ENCODE data around the gene TP53I3.

Gene TP53I3

DNA sequence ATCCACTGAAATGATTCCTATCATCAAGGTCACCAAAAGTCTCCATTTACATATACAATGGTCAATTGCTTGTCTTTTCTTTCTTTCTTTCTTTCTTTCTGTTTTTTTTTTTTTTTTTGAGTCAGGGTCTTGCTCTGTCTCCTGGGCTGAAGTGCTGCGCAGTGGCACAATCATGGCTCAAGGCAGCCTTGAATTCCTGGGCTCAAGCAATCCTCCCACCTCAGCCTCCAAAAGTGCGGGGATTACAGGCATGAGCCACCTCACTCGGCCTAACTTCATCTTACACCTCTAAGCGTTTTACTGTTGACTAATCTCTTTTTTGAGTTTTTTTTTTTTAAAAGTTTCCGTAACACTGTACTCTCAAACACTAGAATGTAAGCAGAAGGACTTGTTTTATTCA lies 9.4 kb downstream of the TP53I3 start:
- Histone ChIP-seq H3K18ac (ENCODE audit: low read length) (no peak overlapping the region), H3K4me1 (ENCODE audit: control insufficient read depth in 2 of 2, insufficient read depth in 1 of 2, low read depth in 1 of 2, low read length in 2 of 2) (peaks cover 2 to 6% of the 10 kb centered on the region in 2 donors), H2BK5ac (ENCODE audit: low read length) (no peak overlapping the region), H3K79me1 (ENCODE audit: low read depth, low read length) (no peaks in the 10 kb centered on the region), H3K9me3 (replicated peaks in 1 of 2; ENCODE audit: control insufficient read depth in 2 of 2, insufficient read depth in 1 of 2, low read depth in 1 of 2, low read length in 2 of 2) (no peaks in the 10 kb centered on the region), H3K23ac (ENCODE audit: low read depth, low read length, poor library complexity) (no peak overlapping the region), H3K27me3 (ENCODE audit: control insufficient read depth in 3 of 3, insufficient read depth in 3 of 3, low read depth in 1 of 3, low read length in 3 of 3) (no peaks in the 10 kb centered on the region), H2AK5ac (ENCODE audit: low read depth, low read length) (no peak overlapping the region), H2AFZ (ENCODE audit: low read length) (no peak overlapping the region), H2BK15ac (ENCODE audit: low read length) (no peak overlapping the region), H2BK12ac (ENCODE audit: low read length) (no peak overlapping the region), H3K4me2 (ENCODE audit: insufficient read depth, low read length, poor library complexity, severe bottlenecking) (peak overlapping the region; percentile 11), H4K8ac (ENCODE audit: low read depth, low read length) (no peak overlapping the region), H4K91ac (ENCODE audit: low read depth, low read length, poor library complexity) (no peak overlapping the region), H3K4me3 (ENCODE audit: low read length in 2 of 2) (peak overlapping the region in 1 of 2 donors; percentile 83), H3K27ac (replicated peaks; ENCODE audit: low read length) (no peak overlapping the region), H2BK120ac (ENCODE audit: low read depth, low read length) (no peak overlapping the region), H3K4ac (ENCODE audit: low read length) (no peak overlapping the region), H3K36me3 (replicated peaks in 1 of 2; ENCODE audit: control insufficient read depth in 2 of 2, insufficient read depth in 2 of 2, low read length in 2 of 2) (peaks cover under 1 to 71% of the 10 kb centered on the region in 2 donors), H3K14ac (ENCODE audit: low read length) (no peak overlapping the region), H3K9ac (ENCODE audit: low read depth, low read length, poor library complexity) (no peak overlapping the region)
- DNase-seq (ENCODE audit: low spot score), result no peak
- WGBS, 2 donors (ENCODE audit: extremely low coverage in 2 of 2, insufficient read length in 2 of 2, insufficient replicate concordance in 1 of 2), result no CpG with 5 or more reads among the region's 5 CpGs

- peaks cover 7 to 72% of the 10 kb centered on the region in 2 donors for H3K36me3 ChIP-seq (replicated peaks in 1 of 2; ENCODE audit: control insufficient read depth in 2 of 2, insufficient read depth in 2 of 2, low read length in 2 of 2)
- H2AK5ac ChIP-seq (ENCODE audit: low read depth, low read length), result no peak overlapping the region
- H4K8ac ChIP-seq (ENCODE audit: low read depth, low read length), result no peak overlapping the region
- WGBS, 2 donors (ENCODE audit: extremely low coverage in 2 of 2, insufficient read length in 2 of 2, insufficient replicate concordance in 1 of 2), result no CpG with 5 or more reads among the region's 6 CpGs
- no peaks in the 10 kb centered on the region for H3K9me3 ChIP-seq (replicated peaks in 1 of 2; ENCODE audit: control insufficient read depth in 2 of 2, insufficient read depth in 1 of 2, low read depth in 1 of 2, low read length in 2 of 2)
- H3K4me1 ChIP-seq (ENCODE audit: control insufficient read depth in 2 of 2, insufficient read depth in 1 of 2, low read depth in 1 of 2, low read length in 2 of 2), result peaks cover 2 to 6% of the 10 kb centered on the region in 2 donors
- no peak overlapping the region for H3K14ac ChIP-seq (ENCODE audit: low read length)
- H3K79me1 ChIP-seq (ENCODE audit: low read depth, low read length), result no peaks in the 10 kb centered on the region
- no peak overlapping the region for H2BK5ac ChIP-seq (ENCODE audit: low read length)
- no peak overlapping the region for H2BK120ac ChIP-seq (ENCODE audit: low read depth, low read length)
- no peak overlapping the region for H3K4me3 ChIP-seq (ENCODE audit: low read length in 2 of 2)
- H2AFZ ChIP-seq (ENCODE audit: low read length), result no peak overlapping the region
- H3K18ac ChIP-seq (ENCODE audit: low read length), result no peak overlapping the region
- H3K27ac ChIP-seq (replicated peaks; ENCODE audit: low read length), result no peak overlapping the region
- H2BK15ac ChIP-seq (ENCODE audit: low read length), result no peak overlapping the region
- H3K9ac ChIP-seq (ENCODE audit: low read depth, low read length, poor library complexity), result no peak overlapping the region
- H3K4ac ChIP-seq (ENCODE audit: low read length), result no peak overlapping the region
- no peaks in the 10 kb centered on the region for H3K27me3 ChIP-seq (ENCODE audit: control insufficient read depth in 3 of 3, insufficient read depth in 3 of 3, low read depth in 1 of 3, low read length in 3 of 3)
- no peak for DNase-seq (ENCODE audit: low spot score)
- H3K4me2 ChIP-seq (ENCODE audit: insufficient read depth, low read length, poor library complexity, severe bottlenecking), result no peak overlapping the region
- no peak overlapping the region for H2BK12ac ChIP-seq (ENCODE audit: low read length)
- no peak overlapping the region for H4K91ac ChIP-seq (ENCODE audit: low read depth, low read length, poor library complexity)
- H3K23ac ChIP-seq (ENCODE audit: low read depth, low read length, poor library complexity), result no peak overlapping the region
Observed at GRCh38 chr2:24073816-24074215, 10.8 kb downstream of the TP53I3 start.

GRCh38 chr2:24072259-24072658 lies 12.4 kb downstream of the TP53I3 start:
- no peak overlapping the region for H2AFZ ChIP-seq (ENCODE audit: low read length)
- H3K36me3 ChIP-seq (replicated peaks in 1 of 2; ENCODE audit: control insufficient read depth in 2 of 2, insufficient read depth in 2 of 2, low read length in 2 of 2), result peaks cover 9 to 74% of the 10 kb centered on the region in 2 donors
- H3K23ac ChIP-seq (ENCODE audit: low read depth, low read length, poor library complexity), result no peak overlapping the region
- H3K4me1 ChIP-seq (ENCODE audit: control insufficient read depth in 2 of 2, insufficient read depth in 1 of 2, low read depth in 1 of 2, low read length in 2 of 2), result peaks cover 2 to 6% of the 10 kb centered on the region in 2 donors
- no peak for DNase-seq (ENCODE audit: low spot score)
- H3K4me2 ChIP-seq (ENCODE audit: insufficient read depth, low read length, poor library complexity, severe bottlenecking), result no peak overlapping the region
- H3K4me3 ChIP-seq (ENCODE audit: low read length in 2 of 2), result no peak overlapping the region
- H2BK5ac ChIP-seq (ENCODE audit: low read length), result no peak overlapping the region
- no peak overlapping the region for H3K14ac ChIP-seq (ENCODE audit: low read length)
- H3K9me3 ChIP-seq (replicated peaks in 1 of 2; ENCODE audit: control insufficient read depth in 2 of 2, insufficient read depth in 1 of 2, low read depth in 1 of 2, low read length in 2 of 2), result no peaks in the 10 kb centered on the region
- H3K27me3 ChIP-seq (ENCODE audit: control insufficient read depth in 3 of 3, insufficient read depth in 3 of 3, low read depth in 1 of 3, low read length in 3 of 3), result no peaks in the 10 kb centered on the region
- no peak overlapping the region for H2BK15ac ChIP-seq (ENCODE audit: low read length)
- no peaks in the 10 kb centered on the region for H3K79me1 ChIP-seq (ENCODE audit: low read depth, low read length)
- no peak overlapping the region for H3K27ac ChIP-seq (replicated peaks; ENCODE audit: low read length)
- H4K91ac ChIP-seq (ENCODE audit: low read depth, low read length, poor library complexity), result no peak overlapping the region
- H3K9ac ChIP-seq (ENCODE audit: low read depth, low read length, poor library complexity), result no peak overlapping the region
- H3K18ac ChIP-seq (ENCODE audit: low read length), result no peak overlapping the region
- no CpG with 5 or more reads among the region's 4 CpGs for WGBS, 2 donors (ENCODE audit: extremely low coverage in 2 of 2, insufficient read length in 2 of 2, insufficient replicate concordance in 1 of 2)
- H2AK5ac ChIP-seq (ENCODE audit: low read depth, low read length), result no peak overlapping the region
- H2BK120ac ChIP-seq (ENCODE audit: low read depth, low read length), result no peak overlapping the region
- H2BK12ac ChIP-seq (ENCODE audit: low read length), result no peak overlapping the region
- H4K8ac ChIP-seq (ENCODE audit: low read depth, low read length), result no peak overlapping the region
- H3K4ac ChIP-seq (ENCODE audit: low read length), result no peak overlapping the region

GRCh38 chr2:24065341-24065740 lies 19.3 kb downstream of the TP53I3 start:
- H3K9ac ChIP-seq (ENCODE audit: low read depth, low read length, poor library complexity), result no peak overlapping the region
- no peaks in the 10 kb centered on the region for H3K27me3 ChIP-seq (ENCODE audit: control insufficient read depth in 3 of 3, insufficient read depth in 3 of 3, low read depth in 1 of 3, low read length in 3 of 3)
- H3K27ac ChIP-seq (replicated peaks; ENCODE audit: low read length), result no peak overlapping the region
- no peak overlapping the region for H3K14ac ChIP-seq (ENCODE audit: low read length)
- H2BK120ac ChIP-seq (ENCODE audit: low read depth, low read length), result no peak overlapping the region
- WGBS, 2 donors (ENCODE audit: extremely low coverage in 2 of 2, insufficient read length in 2 of 2, insufficient replicate concordance in 1 of 2), result no CpG with 5 or more reads among the region's 2 CpGs
- H2BK15ac ChIP-seq (ENCODE audit: low read length), result no peak overlapping the region
- H2AK5ac ChIP-seq (ENCODE audit: low read depth, low read length), result no peak overlapping the region
- H2BK12ac ChIP-seq (ENCODE audit: low read length), result no peak overlapping the region
- no peak overlapping the region for H3K4me2 ChIP-seq (ENCODE audit: insufficient read depth, low read length, poor library complexity, severe bottlenecking)
- no peak overlapping the region for H4K91ac ChIP-seq (ENCODE audit: low read depth, low read length, poor library complexity)
- no peaks in the 10 kb centered on the region for H3K9me3 ChIP-seq (replicated peaks in 1 of 2; ENCODE audit: control insufficient read depth in 2 of 2, insufficient read depth in 1 of 2, low read depth in 1 of 2, low read length in 2 of 2)
- H3K4me1 ChIP-seq (ENCODE audit: control insufficient read depth in 2 of 2, insufficient read depth in 1 of 2, low read depth in 1 of 2, low read length in 2 of 2), result no peaks in the 10 kb centered on the region
- H4K8ac ChIP-seq (ENCODE audit: low read depth, low read length), result no peak overlapping the region
- H3K4ac ChIP-seq (ENCODE audit: low read length), result no peak overlapping the region
- H3K18ac ChIP-seq (ENCODE audit: low read length), result no peak overlapping the region
- no peaks in the 10 kb centered on the region for H3K79me1 ChIP-seq (ENCODE audit: low read depth, low read length)
- no peak overlapping the region for H2BK5ac ChIP-seq (ENCODE audit: low read length)
- DNase-seq (ENCODE audit: low spot score), result no peak
- H3K4me3 ChIP-seq (ENCODE audit: low read length in 2 of 2), result no peak overlapping the region
- no peak overlapping the region for H3K23ac ChIP-seq (ENCODE audit: low read depth, low read length, poor library complexity)
- peaks cover 15 to 62% of the 10 kb centered on the region in 2 donors for H3K36me3 ChIP-seq (replicated peaks in 1 of 2; ENCODE audit: control insufficient read depth in 2 of 2, insufficient read depth in 2 of 2, low read length in 2 of 2)
- H2AFZ ChIP-seq (ENCODE audit: low read length), result no peak overlapping the region

All from neuronal stem cell (in vitro differentiated cells).